H54 (cell line): ENCODE results near the gene RSPH10B.
A peak's percentile ranks its signal among the peaks of the same experiment; 100 is the strongest.
"Not testable (repeated sequence)": the region's sequence is repeated elsewhere in the genome, so short reads cannot be mapped to it uniquely, and the experiment has no call there.

Experiments used
- DNase-seq: peaks from one replicate; pipeline ENCODE4 v3.0.0; 2011; ENCODE audit warnings: low spot score, mixed read lengths; ENCODE audit not compliant: insufficient read length
- FAIRE-seq: peaks from 3 replicates; lab custom pipeline; 2011; peaks lifted over from hg19 to GRCh38; lab: Jason Lieb, UNC
- POLR2A ChIP-seq: IDR thresholded peaks from 2 replicates; pipeline ENCODE4 v1.6.1; 2011; ENCODE audit warnings: low read depth, mild to moderate bottlenecking, low read length

Gene RSPH10B

GRCh38 chr7:5931905-5932644, 38.4 kb downstream of the RSPH10B start:
- not testable (repeated sequence) for DNase-seq
- FAIRE-seq = peak; percentile 6

GRCh38 chr7:5931250-5931649, 39.2 kb downstream of the RSPH10B start:
- not testable (repeated sequence) for DNase-seq, FAIRE-seq

GRCh38 chr7:5930290-5930689, 40.2 kb downstream of the RSPH10B start:
- not testable (repeated sequence) for DNase-seq, FAIRE-seq

GRCh38 chr7:5926263-5926870, 44.1 kb downstream of the RSPH10B start:
- not testable (repeated sequence) for FAIRE-seq, DNase-seq

GRCh38 chr7:5924630-5925029, 45.9 kb downstream of the RSPH10B start:
- not testable (repeated sequence) for FAIRE-seq

GRCh38 chr7:5924180-5924579, 46.3 kb downstream of the RSPH10B start:
- not testable (repeated sequence) for FAIRE-seq, DNase-seq

More at GRCh38 chr7:5924630-5925029, 45.9 kb downstream of the RSPH10B start:
- not testable (repeated sequence) for DNase-seq

GRCh38 chr7:5916529-5916928, 54.0 kb downstream of the RSPH10B start:
- DNase-seq, FAIRE-seq: not testable (repeated sequence)

- DNase-seq, FAIRE-seq: not testable (repeated sequence)
Measured at GRCh38 chr7:5908835-5909234, 61.7 kb downstream of the RSPH10B start.

- not testable (repeated sequence) for DNase-seq, FAIRE-seq
Measured at GRCh38 chr7:5904726-5905125, 65.8 kb downstream of the RSPH10B start.

GRCh38 chr7:5903002-5903401, 67.5 kb downstream of the RSPH10B start:
- not testable (repeated sequence) for FAIRE-seq

GRCh38 chr7:5898480-5899224, 71.8 kb downstream of the RSPH10B start, which contains the start of gene CCZ1:
TSS of gene CCZ1 (plus strand) at chr7:5898733. CDS start at chr7:5898800, 67 bp downstream.
- FAIRE-seq = peak; percentile 82
- peak; percentile 60 for DNase-seq

More at GRCh38 chr7:5903002-5903401, 67.5 kb downstream of the RSPH10B start:
- DNase-seq = not testable (repeated sequence)

GRCh38 chr7:5897369-5897919, 73.0 kb downstream of the RSPH10B start:
- DNase-seq, FAIRE-seq: not testable (repeated sequence)

GRCh38 chr7:5892498-5892897, 78.0 kb downstream of the RSPH10B start:
- DNase-seq (no peak), FAIRE-seq (no peak)
- no peak for TF ChIP-seq POLR2A

- not testable (repeated sequence) for FAIRE-seq, DNase-seq
Measured at GRCh38 chr7:5890244-5890643, 80.2 kb downstream of the RSPH10B start.

GRCh38 chr7:5888021-5888420, 82.5 kb downstream of the RSPH10B start:
- DNase-seq, FAIRE-seq: not testable (repeated sequence)

- not testable (repeated sequence) for FAIRE-seq, DNase-seq
Measured at GRCh38 chr7:5884431-5884830, 86.1 kb downstream of the RSPH10B start.

GRCh38 chr7:5880106-5880505, 90.4 kb downstream of the RSPH10B start:
- DNase-seq, FAIRE-seq: not testable (repeated sequence)

- not testable (repeated sequence) for DNase-seq, FAIRE-seq
Measured at GRCh38 chr7:5879591-5879990, 90.9 kb downstream of the RSPH10B start.
